Measurements from ENCODE around the gene TBCCD1.
"Not testable (repeated sequence)": the region's sequence is repeated elsewhere in the genome, so short reads cannot be mapped to it uniquely, and the experiment has no call there.

The TBCCD1 gene

GRCh38 chr3:186552408-186553031 lies 14.6 kb downstream of the TBCCD1 start:
- Histone ChIP-seq H3K4me1 (no peaks in the 10 kb centered on the region), H3K36me3 (replicated peaks) (peaks cover 56% of the 10 kb centered on the region), H3K9me3 (no peaks in the 10 kb centered on the region), H3K27me3 (ENCODE audit: low read depth) (no peaks in the 10 kb centered on the region), H3K4me3 (no peak overlapping the region)
- in situ Hi-C loops (cut with MboI; ENCODE audit: low sequenced_read_pairs): no loop called here
- no peak for DNase-seq (ENCODE audit: low spot score in 2 of 2)

GRCh38 chr3:186551387-186551786 lies 15.8 kb downstream of the TBCCD1 start:
- in situ Hi-C loops (cut with MboI; ENCODE audit: low sequenced_read_pairs): no loop called here
- DNase-seq (ENCODE audit: low spot score in 2 of 2): no peak
- Histone ChIP-seq H3K9me3 (no peaks in the 10 kb centered on the region), H3K4me3 (no peak overlapping the region), H3K4me1 (no peaks in the 10 kb centered on the region), H3K36me3 (replicated peaks) (peaks cover 46% of the 10 kb centered on the region), H3K27me3 (ENCODE audit: low read depth) (no peaks in the 10 kb centered on the region)

DNA sequence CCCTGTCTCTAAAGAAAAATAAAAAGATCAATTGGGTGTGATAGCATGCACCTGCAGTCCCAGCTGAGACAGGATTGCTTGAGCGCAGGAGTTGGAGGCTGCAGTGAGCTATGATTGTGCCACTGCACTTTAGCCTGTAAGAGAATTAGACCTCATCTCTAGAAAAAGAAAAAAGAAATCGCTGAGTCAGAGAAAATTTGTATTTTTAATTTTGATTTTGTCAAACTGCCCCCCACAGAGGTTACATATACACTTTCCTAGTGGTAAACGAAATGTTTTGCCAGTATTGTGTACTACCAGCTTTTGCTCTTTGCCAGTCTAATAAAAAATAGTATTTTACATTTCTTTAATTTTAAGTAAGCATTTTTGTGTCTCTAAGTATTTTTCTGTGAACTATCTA lies 17.6 kb downstream of the TBCCD1 start:
- Histone ChIP-seq H3K36me3 (replicated peaks) (peaks cover 30% of the 10 kb centered on the region), H3K27me3 (ENCODE audit: low read depth) (no peaks in the 10 kb centered on the region), H3K4me1 (peaks cover 4% of the 10 kb centered on the region), H3K4me3 (no peak overlapping the region), H3K9me3 (no peaks in the 10 kb centered on the region)
- in situ Hi-C loops (cut with MboI; ENCODE audit: low sequenced_read_pairs): no loop called here
- no peak for DNase-seq (ENCODE audit: low spot score in 2 of 2)

GRCh38 chr3:186544281-186544680 lies 22.9 kb downstream of the TBCCD1 start, which contains the start of gene CRYGS:
CRYGS (minus strand) TSS chr3:186544380; CDS start chr3:186544326, 54 bp downstream.
- no peaks in the 10 kb centered on the region for H3K9me3 ChIP-seq
- H3K4me3 ChIP-seq: no peak within 1 kb of the TSS
- H3K4me1 ChIP-seq: peaks cover 6% of the 10 kb centered on the region
- no peak for DNase-seq (ENCODE audit: low spot score in 2 of 2)
- peaks cover 8% of the 10 kb centered on the region for H3K36me3 ChIP-seq (replicated peaks)
- in situ Hi-C loops (cut with MboI; ENCODE audit: low sequenced_read_pairs): loop anchor here (5.0 kb wide), 1 partner anchor 562 kb away; no protein-coding TSS in a partner anchor
- no peaks in the 10 kb centered on the region for H3K27me3 ChIP-seq (ENCODE audit: low read depth)

GRCh38 chr3:186540835-186541226 lies 26.3 kb downstream of the TBCCD1 start:
- Histone ChIP-seq H3K4me1 (peaks cover 6% of the 10 kb centered on the region), H3K4me3 (no peak overlapping the region), H3K27me3 (ENCODE audit: low read depth) (no peaks in the 10 kb centered on the region), H3K9me3 (no peaks in the 10 kb centered on the region), H3K36me3 (replicated peaks) (no peaks in the 10 kb centered on the region)
- no peak for DNase-seq (ENCODE audit: low spot score in 2 of 2)
- in situ Hi-C loops (cut with MboI; ENCODE audit: low sequenced_read_pairs): loop anchor here (5.0 kb wide), 1 partner anchor 559 kb away; no protein-coding TSS in a partner anchor

GRCh38 chr3:186540221-186540834 lies 26.8 kb downstream of the TBCCD1 start:
- peak; percentile 59 to 79 for DNase-seq (ENCODE audit: low spot score in 2 of 2)
- Histone ChIP-seq H3K9me3 (no peaks in the 10 kb centered on the region), H3K4me3 (no peak overlapping the region), H3K36me3 (replicated peaks) (no peaks in the 10 kb centered on the region), H3K4me1 (peaks cover 6% of the 10 kb centered on the region), H3K27me3 (ENCODE audit: low read depth) (no peaks in the 10 kb centered on the region)
- in situ Hi-C loops (cut with MboI; ENCODE audit: low sequenced_read_pairs): loop anchor here (5.0 kb wide), 1 partner anchor 558 kb away; no protein-coding TSS in a partner anchor

GRCh38 chr3:186538779-186539178 lies 28.4 kb downstream of the TBCCD1 start:
- Histone ChIP-seq H3K9me3 (no peaks in the 10 kb centered on the region), H3K4me3 (no peak overlapping the region), H3K27me3 (ENCODE audit: low read depth) (no peaks in the 10 kb centered on the region), H3K4me1 (no peaks in the 10 kb centered on the region), H3K36me3 (replicated peaks) (no peaks in the 10 kb centered on the region)
- in situ Hi-C loops (cut with MboI; ENCODE audit: low sequenced_read_pairs): loop anchor here (5.0 kb wide), 1 partner anchor 276 kb away; no protein-coding TSS in a partner anchor
- no peak for DNase-seq (ENCODE audit: low spot score in 2 of 2)

DNA sequence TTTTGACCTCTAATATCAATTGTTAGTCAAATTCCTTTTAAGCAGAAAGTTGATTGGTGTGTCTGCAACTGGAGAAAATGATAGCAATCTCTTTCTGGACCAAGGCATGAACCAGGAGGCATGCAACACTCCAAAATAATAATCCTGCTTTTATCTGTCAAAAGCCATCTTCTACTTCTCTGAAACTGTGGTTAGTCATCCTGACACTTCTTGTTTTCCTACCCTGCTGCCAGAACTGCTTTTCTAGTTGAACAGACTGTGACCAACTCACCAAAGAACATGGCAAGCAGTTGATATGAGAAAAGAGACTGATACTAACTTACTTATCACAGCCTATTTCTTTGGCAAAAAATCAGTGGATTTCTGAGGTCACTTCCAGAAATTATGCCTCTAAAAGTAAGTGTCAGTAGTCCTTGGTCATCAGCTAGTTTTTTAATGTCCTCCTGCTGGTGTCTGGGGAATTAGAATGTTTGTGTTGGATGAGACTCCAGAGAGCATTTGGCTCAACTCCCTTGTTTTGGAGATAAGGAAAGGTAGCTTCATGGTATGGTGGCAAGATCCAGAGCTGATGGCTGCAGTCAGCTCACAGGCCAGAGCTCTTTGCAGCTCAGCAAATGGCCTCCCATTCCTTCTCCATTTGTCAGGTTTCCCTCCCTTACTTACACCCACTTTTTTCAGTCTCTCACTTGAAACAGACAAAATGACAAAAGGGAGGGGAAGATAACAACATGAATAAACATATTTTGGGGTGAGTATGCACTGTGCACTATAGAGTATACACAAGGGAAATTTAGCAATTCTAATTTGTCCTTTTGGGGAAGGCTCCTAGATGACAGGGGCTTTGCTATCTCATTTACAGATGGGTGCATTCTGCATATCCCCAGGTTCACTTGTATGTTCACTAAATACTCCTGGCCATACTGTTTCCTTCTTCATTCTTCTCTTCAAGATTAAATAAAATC lies 30.0 kb downstream of the TBCCD1 start:
- Histone ChIP-seq H3K4me3 (no peak overlapping the region), H3K27me3 (ENCODE audit: low read depth) (no peaks in the 10 kb centered on the region), H3K9me3 (no peaks in the 10 kb centered on the region), H3K36me3 (replicated peaks) (no peaks in the 10 kb centered on the region), H3K4me1 (no peaks in the 10 kb centered on the region)
- DNase-seq (ENCODE audit: low spot score in 2 of 2): no peak
- in situ Hi-C loops (cut with MboI; ENCODE audit: low sequenced_read_pairs): loop anchor here (5.0 kb wide), 1 partner anchor 275 kb away; no protein-coding TSS in a partner anchor

GRCh38 chr3:186534113-186534669 lies 32.9 kb downstream of the TBCCD1 start:
- no peak for DNase-seq (ENCODE audit: low spot score in 2 of 2)
- Histone ChIP-seq H3K36me3 (replicated peaks) (no peaks in the 10 kb centered on the region), H3K9me3 (no peaks in the 10 kb centered on the region), H3K4me3 (no peak overlapping the region), H3K4me1 (no peaks in the 10 kb centered on the region), H3K27me3 (ENCODE audit: low read depth) (no peaks in the 10 kb centered on the region)
- in situ Hi-C loops (cut with MboI; ENCODE audit: low sequenced_read_pairs): no loop called here

DNA sequence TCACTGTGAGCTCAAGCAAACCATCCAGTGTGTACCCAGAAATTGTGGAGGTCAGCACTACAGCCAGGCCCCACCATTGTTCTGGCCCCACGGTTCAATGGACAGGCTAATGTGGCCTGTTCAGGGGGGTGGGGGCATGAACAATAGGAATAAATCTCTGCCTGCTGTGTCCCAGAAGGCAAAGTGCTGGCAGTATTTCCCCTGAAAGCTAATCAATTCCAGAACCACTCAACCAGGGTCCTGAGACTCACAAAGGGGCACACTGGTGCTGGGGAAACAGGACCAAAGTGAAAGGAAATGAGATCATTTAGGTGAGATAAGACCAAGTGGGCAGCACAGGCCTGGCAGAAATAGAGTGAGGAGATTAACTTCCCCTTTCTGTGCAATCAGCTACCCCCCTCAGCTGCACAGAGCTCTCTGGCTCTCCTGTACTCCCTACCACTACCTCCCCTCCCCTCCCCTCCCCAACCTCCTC lies 34.5 kb downstream of the TBCCD1 start:
- Histone ChIP-seq H3K27me3 (ENCODE audit: low read depth) (no peaks in the 10 kb centered on the region), H3K4me3 (no peak overlapping the region), H3K9me3 (no peaks in the 10 kb centered on the region), H3K36me3 (replicated peaks) (no peaks in the 10 kb centered on the region), H3K4me1 (no peaks in the 10 kb centered on the region)
- in situ Hi-C loops (cut with MboI; ENCODE audit: low sequenced_read_pairs): no loop called here
- DNase-seq (ENCODE audit: low spot score in 2 of 2): no peak

DNA sequence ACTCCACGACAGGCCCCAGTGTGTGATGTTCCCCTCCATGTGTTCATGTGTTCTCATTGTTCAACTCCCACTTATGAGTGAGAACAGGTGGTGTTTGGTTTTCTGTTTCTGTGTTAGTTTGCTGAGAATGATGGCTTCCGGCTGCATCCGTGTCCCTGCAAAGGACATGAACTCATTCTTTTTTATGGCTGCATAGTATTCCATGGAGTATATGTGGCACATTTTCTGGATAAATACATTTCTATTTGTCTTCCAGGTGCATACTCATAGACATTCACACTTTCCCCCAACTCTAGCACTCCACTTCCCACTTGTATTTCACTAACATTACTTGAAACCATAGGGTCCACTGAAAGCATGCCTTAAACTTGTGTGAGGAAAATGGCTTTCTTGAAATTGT lies 35.4 kb downstream of the TBCCD1 start:
- H3K9me3 ChIP-seq; in situ Hi-C loops (cut with MboI; ENCODE audit: low sequenced_read_pairs); H3K27me3 ChIP-seq (ENCODE audit: low read depth); DNase-seq (ENCODE audit: low spot score in 2 of 2); H3K4me3 ChIP-seq; H3K4me1 ChIP-seq; H3K36me3 ChIP-seq (replicated peaks): not testable (repeated sequence)

GRCh38 chr3:186530415-186530814 lies 36.7 kb downstream of the TBCCD1 start:
- in situ Hi-C loops (cut with MboI; ENCODE audit: low sequenced_read_pairs): no loop called here
- Histone ChIP-seq H3K4me1 (no peaks in the 10 kb centered on the region), H3K9me3 (no peaks in the 10 kb centered on the region), H3K27me3 (ENCODE audit: low read depth) (no peaks in the 10 kb centered on the region), H3K4me3 (no peak overlapping the region), H3K36me3 (replicated peaks) (no peaks in the 10 kb centered on the region)
- DNase-seq (ENCODE audit: low spot score in 2 of 2): no peak

- Histone ChIP-seq H3K4me3 (no peak overlapping the region), H3K4me1 (no peaks in the 10 kb centered on the region)
- in situ Hi-C loops (cut with MboI; ENCODE audit: low sequenced_read_pairs): no loop called here
Observed at GRCh38 chr3:186529201-186529999, 37.7 kb downstream of the TBCCD1 start.

More at GRCh38 chr3:186529201-186529999, 37.7 kb downstream of the TBCCD1 start:
- Histone ChIP-seq H3K27me3 (ENCODE audit: low read depth) (no peaks in the 10 kb centered on the region), H3K9me3 (no peaks in the 10 kb centered on the region), H3K36me3 (replicated peaks) (no peaks in the 10 kb centered on the region)
- no peak for DNase-seq (ENCODE audit: low spot score in 2 of 2)
